ENCODE measurements around the gene NHLH2.

NHLH2 gene

DNA sequence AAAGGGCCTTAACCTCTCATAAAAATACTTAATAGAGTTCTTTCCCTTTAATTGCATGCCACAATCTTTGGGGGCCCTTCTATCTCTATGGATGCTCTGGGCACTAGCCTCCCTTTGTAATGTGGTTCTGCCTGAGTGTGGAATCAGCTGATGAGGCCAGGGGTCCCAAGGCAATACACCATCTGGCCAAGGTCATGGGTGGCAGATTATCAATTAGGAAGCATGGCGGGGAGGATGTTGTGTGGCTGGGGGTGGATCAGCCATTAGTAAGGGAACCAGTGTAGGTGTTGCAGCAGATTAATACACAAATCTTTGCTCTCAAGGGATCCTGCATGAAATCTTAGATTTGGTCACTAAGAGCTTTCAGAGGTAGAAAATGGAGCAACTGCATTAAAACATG lies 35.3 kb downstream of the NHLH2 start:
- no peak for DNase-seq (ENCODE audit: low read depth in 1 of 2, low spot score in 1 of 2)

DNA sequence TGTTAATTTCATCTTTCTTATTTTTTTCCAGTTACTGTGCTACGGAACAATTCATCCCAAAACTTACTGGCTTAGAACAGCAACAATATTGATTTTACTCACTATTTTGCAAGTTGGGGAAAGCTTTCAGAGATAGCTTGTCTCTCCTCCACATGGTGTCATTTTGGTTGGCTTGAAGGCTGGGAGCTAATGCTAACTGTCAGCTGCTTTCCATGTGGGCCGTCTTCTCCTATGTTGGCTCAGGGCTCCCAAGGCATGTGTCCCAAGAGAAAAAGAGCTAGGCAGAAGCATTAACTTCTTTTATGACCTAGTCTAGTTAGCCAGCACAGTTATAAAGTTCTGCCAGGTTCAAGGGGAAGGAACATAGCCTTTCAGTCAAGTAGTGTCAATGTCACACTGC lies 38.5 kb downstream of the NHLH2 start:
- DNase-seq (ENCODE audit: low read depth in 1 of 2, low spot score in 1 of 2): no peak

- no peak for DNase-seq (ENCODE audit: low read depth in 1 of 2, low spot score in 1 of 2)
Measured at GRCh38 chr1:115797486-115797885, 43.4 kb downstream of the NHLH2 start.

- no peak for DNase-seq (ENCODE audit: low read depth in 1 of 2, low spot score in 1 of 2)
Measured at GRCh38 chr1:115796897-115797296, 44.0 kb downstream of the NHLH2 start.

DNA sequence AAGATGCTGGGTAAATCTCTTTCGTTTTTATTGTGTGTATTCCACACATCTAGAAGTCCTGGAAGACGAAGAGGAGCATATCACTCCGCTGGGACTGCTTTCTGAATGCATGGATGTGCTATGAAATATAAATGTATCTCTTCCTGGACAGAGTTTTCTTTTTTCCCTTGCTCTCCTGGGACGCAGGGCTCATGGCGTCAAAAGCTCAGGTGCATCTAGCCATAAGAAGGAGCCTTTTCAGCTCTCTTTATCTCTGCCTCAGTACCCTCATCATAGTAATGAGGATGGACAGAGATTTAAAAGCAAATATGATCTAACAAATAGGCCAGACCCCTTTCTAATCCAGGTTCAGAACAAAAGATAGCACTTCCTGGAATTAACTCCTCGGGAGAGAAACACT lies 44.9 kb downstream of the NHLH2 start:
- no peak for DNase-seq (ENCODE audit: low read depth in 1 of 2, low spot score in 1 of 2)

DNA sequence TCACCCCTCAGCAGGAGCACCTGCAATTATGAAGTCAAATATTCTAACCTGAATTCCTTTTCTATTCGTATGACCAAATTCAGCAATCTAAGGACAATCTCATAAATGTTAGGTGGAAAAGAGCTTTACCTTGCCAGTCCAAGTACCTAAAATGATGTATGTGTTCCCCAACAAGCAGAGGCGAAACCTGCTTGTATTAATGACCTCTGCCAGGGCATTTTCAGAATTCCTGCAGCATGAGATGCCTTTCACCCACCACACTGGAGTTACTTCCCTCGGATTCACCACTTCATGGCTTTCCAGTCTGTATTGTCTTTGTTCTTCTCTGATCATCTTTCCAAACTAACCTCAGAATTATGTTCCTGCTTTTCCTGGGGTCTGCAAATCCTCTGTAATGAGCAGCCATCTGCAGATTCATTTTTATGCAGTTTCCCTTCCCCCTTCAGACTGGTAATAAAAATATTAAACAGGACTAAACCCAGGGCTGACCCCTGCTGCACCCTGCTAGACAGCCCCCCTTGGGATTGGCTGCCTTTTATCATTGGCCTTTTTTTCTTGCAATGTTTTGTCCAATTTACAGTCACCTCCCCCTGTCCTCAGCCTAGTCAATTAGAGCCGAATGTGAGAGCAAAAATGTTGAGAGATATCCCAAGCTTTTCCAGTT lies 45.8 kb downstream of the NHLH2 start:
- no peak for DNase-seq (ENCODE audit: low read depth in 1 of 2, low spot score in 1 of 2)

- DNase-seq (ENCODE audit: low read depth in 1 of 2, low spot score in 1 of 2): no peak
Measured at GRCh38 chr1:115793162-115793561, 47.8 kb downstream of the NHLH2 start.

- DNase-seq (ENCODE audit: low read depth in 1 of 2, low spot score in 1 of 2): no peak
Measured at GRCh38 chr1:115791816-115792215, 49.1 kb downstream of the NHLH2 start.

GRCh38 chr1:115790846-115791245 lies 50.1 kb downstream of the NHLH2 start:
- no peak for DNase-seq (ENCODE audit: low read depth in 1 of 2, low spot score in 1 of 2)

- no peak for DNase-seq (ENCODE audit: low read depth in 1 of 2, low spot score in 1 of 2)
Measured at GRCh38 chr1:115790356-115790755, 50.6 kb downstream of the NHLH2 start.

Measured in activated T-helper 1 cell treated with anti-CD3 and anti-CD28 coated beads, Interleukin-2, amount 50 U/mL, for 16 hours (primary cell).